ENCODE results near the gene CRABP1. TPM values are rescaled to one million over a fixed set of nuclear protein-coding genes. Genes with fewer than 3 reads are reported as not detected.

CRABP1 gene
- total RNA-seq, 2 experiments from 2014 or later: not detected

DNA sequence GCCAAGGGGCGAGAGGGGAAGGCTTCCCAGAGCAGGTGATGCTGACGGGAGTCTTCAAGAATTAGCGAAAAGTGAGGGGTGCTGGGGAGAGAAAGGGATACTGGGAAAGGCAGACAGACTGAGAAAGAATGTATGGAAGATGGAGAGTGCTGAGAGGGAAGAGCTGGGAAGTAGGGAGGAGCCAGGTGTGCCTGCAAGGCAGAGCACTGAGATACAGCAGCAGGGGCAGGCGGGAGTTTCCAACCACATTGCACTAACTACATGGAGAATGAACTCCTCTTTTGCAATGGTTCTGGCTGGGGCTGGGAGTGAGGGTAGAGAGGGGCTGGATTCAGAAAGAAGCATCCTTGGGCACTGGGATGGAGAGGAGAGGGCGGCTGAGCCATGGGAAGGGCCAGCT lies 16.0 kb upstream of the CRABP1 start:
- H3K9me3 ChIP-seq (ENCODE audit: low read length): no peaks in the 10 kb centered on the region
- ChIA-PET CTCF (ENCODE audit: unreplicated experiment) (no interaction called here), POLR2A (interaction anchor here (0.6 kb wide), 1 partner anchor 370 kb away, joined by 3 read pairs; no protein-coding TSS in a partner anchor)
- no peaks in the 10 kb centered on the region for H3K9me2 ChIP-seq (ENCODE audit: insufficient read depth, low read length)
- H3K36me3 ChIP-seq (ENCODE audit: insufficient read depth, low read length): no peaks in the 10 kb centered on the region
- TF ChIP-seq, protein P1, sequence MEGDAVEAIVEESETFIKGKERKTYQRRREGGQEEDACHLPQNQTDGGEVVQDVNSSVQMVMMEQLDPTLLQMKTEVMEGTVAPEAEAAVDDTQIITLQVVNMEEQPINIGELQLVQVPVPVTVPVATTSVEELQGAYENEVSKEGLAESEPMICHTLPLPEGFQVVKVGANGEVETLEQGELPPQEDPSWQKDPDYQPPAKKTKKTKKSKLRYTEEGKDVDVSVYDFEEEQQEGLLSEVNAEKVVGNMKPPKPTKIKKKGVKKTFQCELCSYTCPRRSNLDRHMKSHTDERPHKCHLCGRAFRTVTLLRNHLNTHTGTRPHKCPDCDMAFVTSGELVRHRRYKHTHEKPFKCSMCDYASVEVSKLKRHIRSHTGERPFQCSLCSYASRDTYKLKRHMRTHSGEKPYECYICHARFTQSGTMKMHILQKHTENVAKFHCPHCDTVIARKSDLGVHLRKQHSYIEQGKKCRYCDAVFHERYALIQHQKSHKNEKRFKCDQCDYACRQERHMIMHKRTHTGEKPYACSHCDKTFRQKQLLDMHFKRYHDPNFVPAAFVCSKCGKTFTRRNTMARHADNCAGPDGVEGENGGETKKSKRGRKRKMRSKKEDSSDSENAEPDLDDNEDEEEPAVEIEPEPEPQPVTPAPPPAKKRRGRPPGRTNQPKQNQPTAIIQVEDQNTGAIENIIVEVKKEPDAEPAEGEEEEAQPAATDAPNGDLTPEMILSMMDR (conservative IDR thresholded peaks at IDR 0.05; ENCODE audit: low read length): no peak
- no peak for TF ChIP-seq EZH2phosphoT487 (IDR thresholded peaks at IDR 0.05; ENCODE audit: borderline replicate concordance, low read depth, low read length)
- H2AFZ ChIP-seq (ENCODE audit: low read length): no peak overlapping the region
- no peaks in the 10 kb centered on the region for H3K79me2 ChIP-seq (ENCODE audit: insufficient read depth, low read depth, low read length)
- no peak overlapping the region for H3K27ac ChIP-seq (ENCODE audit: low read depth, low read length, poor library complexity, severe bottlenecking)
- no peaks in the 10 kb centered on the region for H4K20me1 ChIP-seq (ENCODE audit: insufficient read depth, low read length)
- no peak overlapping the region for H3K4me3 ChIP-seq (ENCODE audit: low read depth, low read length, poor library complexity, severe bottlenecking)
- no peak for DNase-seq (ENCODE audit: low spot score)
- intact Hi-C loops (cut with micrococcal nuclease; ENCODE audit: unreplicated experiment): no loop called here
- no peaks in the 10 kb centered on the region for H3K4me1 ChIP-seq (ENCODE audit: insufficient read depth, low read length, poor library complexity, severe bottlenecking)
- no TSS peak for BruUV-seq (replicated peaks)
- H3K4me2 ChIP-seq (ENCODE audit: low read length): no peak overlapping the region

DNA sequence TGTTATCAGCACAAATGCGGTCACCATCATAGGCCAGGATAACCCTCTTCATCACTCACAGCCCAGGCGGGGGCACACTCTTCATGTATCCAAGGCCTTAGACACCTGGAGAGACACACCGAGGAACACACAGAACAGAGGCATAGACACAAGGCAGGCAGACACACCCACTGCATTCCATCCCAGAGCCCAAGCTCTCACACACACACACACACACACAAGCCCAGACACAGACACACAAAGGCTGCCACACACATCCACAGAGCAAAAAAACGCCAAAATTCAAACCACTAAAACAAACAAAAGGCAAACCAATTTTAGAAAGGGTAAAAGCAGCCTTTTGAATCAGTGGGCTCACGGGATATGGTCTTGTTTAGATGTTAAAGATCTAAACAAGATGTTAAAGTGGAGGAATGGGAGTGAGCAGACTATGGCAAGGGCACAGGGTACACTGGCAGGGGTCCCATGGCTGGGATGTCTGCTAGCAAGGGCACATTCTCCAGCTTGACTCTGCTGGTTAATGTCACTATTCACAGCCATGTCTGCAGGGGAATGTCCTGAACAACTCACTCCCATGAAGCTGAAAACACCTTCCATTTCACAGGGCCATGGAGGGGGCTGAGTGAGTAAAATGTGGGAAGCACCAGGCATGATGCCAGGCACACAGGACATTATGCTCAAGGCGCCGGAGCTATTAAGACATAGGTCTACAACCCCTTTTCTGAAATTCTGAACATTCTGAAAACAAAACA lies 14.9 kb upstream of the CRABP1 start:
- Histone ChIP-seq H3K9me2 (ENCODE audit: insufficient read depth, low read length) (no peaks in the 10 kb centered on the region), H2AFZ (ENCODE audit: low read length) (no peak overlapping the region), H3K4me3 (ENCODE audit: low read depth, low read length, poor library complexity, severe bottlenecking) (no peak overlapping the region), H3K4me2 (ENCODE audit: low read length) (no peak overlapping the region), H4K20me1 (ENCODE audit: insufficient read depth, low read length) (no peaks in the 10 kb centered on the region), H3K4me1 (ENCODE audit: insufficient read depth, low read length, poor library complexity, severe bottlenecking) (no peaks in the 10 kb centered on the region), H3K9me3 (ENCODE audit: low read length) (no peaks in the 10 kb centered on the region), H3K27ac (ENCODE audit: low read depth, low read length, poor library complexity, severe bottlenecking) (no peak overlapping the region), H3K36me3 (ENCODE audit: insufficient read depth, low read length) (no peaks in the 10 kb centered on the region), H3K79me2 (ENCODE audit: insufficient read depth, low read depth, low read length) (no peaks in the 10 kb centered on the region)
- POLR2A ChIA-PET: interaction anchor here (0.6 kb wide), 1 partner anchor 26 kb away, joined by 3 read pairs; the partner anchor contains the start of gene SKIC8
- no TSS peak for BruUV-seq (replicated peaks)
- TF ChIP-seq, protein P1 (conservative IDR thresholded peaks at IDR 0.05; ENCODE audit: low read length): no peak
- no peak for TF ChIP-seq EZH2phosphoT487 (IDR thresholded peaks at IDR 0.05; ENCODE audit: borderline replicate concordance, low read depth, low read length)
- intact Hi-C loops (cut with micrococcal nuclease; ENCODE audit: unreplicated experiment): no loop called here
- CTCF ChIA-PET (ENCODE audit: unreplicated experiment): interaction anchor here (0.5 kb wide), 1 partner anchor 14 kb away, joined by 3 read pairs; no protein-coding TSS in a partner anchor
- no peak for DNase-seq (ENCODE audit: low spot score)

DNA sequence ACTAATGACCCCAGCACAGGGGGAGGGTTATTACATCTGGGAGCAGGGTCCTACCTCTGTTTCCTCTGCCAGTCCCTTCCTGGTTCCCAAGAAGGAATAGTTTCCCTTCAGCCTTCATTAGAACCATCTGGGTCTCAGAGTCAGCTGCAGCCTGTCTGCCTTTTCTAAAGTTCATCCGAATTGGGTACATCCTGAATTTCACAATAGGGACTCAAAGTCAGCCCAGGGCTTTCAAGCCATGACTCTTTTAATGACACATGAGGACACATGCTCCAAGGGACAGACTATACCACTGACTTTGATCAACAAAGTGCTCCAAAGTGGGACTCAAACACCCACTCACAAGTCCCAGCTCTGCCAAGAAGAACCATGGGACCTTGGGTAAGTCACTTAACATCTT lies 12.7 kb upstream of the CRABP1 start:
- H3K36me3 ChIP-seq (ENCODE audit: insufficient read depth, low read length): no peaks in the 10 kb centered on the region
- no peaks in the 10 kb centered on the region for H3K79me2 ChIP-seq (ENCODE audit: insufficient read depth, low read depth, low read length)
- no peak overlapping the region for H3K4me3 ChIP-seq (ENCODE audit: low read depth, low read length, poor library complexity, severe bottlenecking)
- no peak for DNase-seq (ENCODE audit: low spot score)
- no peak for TF ChIP-seq EZH2phosphoT487 (IDR thresholded peaks at IDR 0.05; ENCODE audit: borderline replicate concordance, low read depth, low read length)
- TF ChIP-seq, protein P1 (conservative IDR thresholded peaks at IDR 0.05; ENCODE audit: low read length): no peak
- no peaks in the 10 kb centered on the region for H3K9me3 ChIP-seq (ENCODE audit: low read length)
- POLR2A ChIA-PET: interaction anchor here (0.7 kb wide), 1 partner anchor 1867 kb away, joined by 5 read pairs; no protein-coding TSS in a partner anchor
- no peaks in the 10 kb centered on the region for H3K4me1 ChIP-seq (ENCODE audit: insufficient read depth, low read length, poor library complexity, severe bottlenecking)
- H4K20me1 ChIP-seq (ENCODE audit: insufficient read depth, low read length): no peaks in the 10 kb centered on the region
- H3K27ac ChIP-seq (ENCODE audit: low read depth, low read length, poor library complexity, severe bottlenecking): no peak overlapping the region
- CTCF ChIA-PET (ENCODE audit: unreplicated experiment): no interaction called here
- no peak overlapping the region for H3K4me2 ChIP-seq (ENCODE audit: low read length)
- H2AFZ ChIP-seq (ENCODE audit: low read length): no peak overlapping the region
- H3K9me2 ChIP-seq (ENCODE audit: insufficient read depth, low read length): no peaks in the 10 kb centered on the region
- no TSS peak for BruUV-seq (replicated peaks)
- intact Hi-C loops (cut with micrococcal nuclease; ENCODE audit: unreplicated experiment): no loop called here

All from OCI-LY7 (cell line).